HG02938 (cell line): ENCODE results near the gene CEP128.

ENCODE experiments used
- ATAC-seq: cut with Tn5 transposase; IDR thresholded peaks from one replicate; pipeline ENCODE4 v1.9.1; 2021; ENCODE audit warnings: mild to moderate bottlenecking, moderate library complexity; ENCODE audit not compliant: unreplicated experiment

Gene CEP128

GRCh38 chr14:80906336-80906735 lies 35.2 kb downstream of the CEP128 start:
- ATAC-seq, result no peak

DNA sequence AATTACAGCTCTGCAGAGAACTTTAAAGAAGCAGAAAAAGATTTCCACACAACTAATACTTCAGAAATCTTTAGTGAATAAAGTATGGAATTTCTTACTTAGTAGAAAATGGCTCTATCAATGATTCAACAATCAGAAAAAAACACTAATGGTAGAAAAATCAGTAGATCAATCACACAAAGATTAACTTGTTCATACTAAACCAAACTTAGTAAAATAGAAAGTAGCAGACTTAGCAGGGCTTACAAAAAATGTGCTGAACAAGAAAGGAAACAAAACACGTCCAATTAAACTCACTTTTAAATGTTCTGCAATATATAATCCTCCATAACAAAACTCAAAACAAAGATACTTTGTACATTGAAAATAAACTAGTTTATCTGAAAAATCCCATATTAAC lies 38.9 kb downstream of the CEP128 start:
- ATAC-seq, result no peak

GRCh38 chr14:80901822-80902221 lies 39.7 kb downstream of the CEP128 start:
- no peak for ATAC-seq

- no peak for ATAC-seq
Measured at GRCh38 chr14:80901260-80901659, 40.3 kb downstream of the CEP128 start.

- no peak for ATAC-seq
Measured at GRCh38 chr14:80872645-80873044, 68.9 kb downstream of the CEP128 start.

GRCh38 chr14:80868260-80868659 lies 73.3 kb downstream of the CEP128 start:
- no peak for ATAC-seq

DNA sequence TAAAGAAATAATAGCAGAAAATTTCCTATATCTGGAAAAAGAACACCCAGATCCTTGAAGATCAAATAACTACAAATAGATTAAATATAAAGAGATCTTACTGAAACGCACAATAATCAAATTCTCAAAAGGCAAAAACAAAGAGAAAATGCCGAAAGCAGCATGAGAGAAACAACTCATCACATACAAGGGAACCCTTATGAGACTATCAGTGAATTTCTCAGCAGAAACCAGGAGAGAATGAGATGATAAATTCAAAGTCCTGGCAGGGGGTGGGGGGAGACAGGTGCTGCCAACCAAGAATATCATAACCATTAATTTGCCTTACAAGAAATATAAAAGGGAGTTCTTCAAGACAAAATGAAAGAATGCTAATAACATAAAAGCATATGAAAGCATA lies 73.7 kb downstream of the CEP128 start:
- ATAC-seq, result no peak

DNA sequence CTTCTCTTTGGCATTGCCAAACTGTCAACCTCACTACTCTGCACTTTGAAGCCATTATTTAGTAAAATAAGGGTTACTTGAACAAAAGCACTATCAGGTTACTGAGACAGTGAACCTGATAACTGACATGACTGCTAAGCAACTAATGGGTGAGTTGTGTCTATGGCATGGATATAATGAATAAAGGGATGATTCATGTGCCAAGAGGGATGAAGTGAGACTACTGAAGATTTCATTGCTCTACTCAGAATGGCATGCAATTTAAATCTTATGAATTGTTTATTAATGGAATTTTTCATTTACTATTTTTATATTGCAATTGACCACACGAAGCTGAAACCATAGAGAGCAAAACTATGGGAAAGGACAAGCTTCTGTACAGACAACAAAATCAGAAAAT lies 74.4 kb downstream of the CEP128 start:
- ATAC-seq, result no peak

- ATAC-seq, result no peak
Measured at GRCh38 chr14:80865565-80865964, 76.0 kb downstream of the CEP128 start.

DNA sequence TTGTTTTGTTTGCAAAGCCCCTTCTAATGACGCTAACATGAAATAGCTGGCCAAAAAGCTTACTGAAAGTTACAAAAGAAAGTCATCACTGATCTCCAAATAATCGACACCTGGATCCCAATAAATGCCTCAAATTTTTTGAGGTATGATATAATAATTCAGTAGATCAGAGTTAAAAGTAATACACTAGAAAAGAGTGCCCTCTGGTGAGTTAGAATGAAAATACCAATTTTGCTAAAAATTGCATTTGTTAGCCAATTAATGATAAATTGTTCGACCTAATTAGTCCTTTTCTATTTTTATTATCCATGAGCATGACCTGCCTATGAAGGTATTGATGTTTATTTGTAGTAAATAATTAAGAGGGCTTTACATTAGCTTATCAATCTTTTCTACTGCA lies 78.6 kb downstream of the CEP128 start:
- ATAC-seq, result no peak

DNA sequence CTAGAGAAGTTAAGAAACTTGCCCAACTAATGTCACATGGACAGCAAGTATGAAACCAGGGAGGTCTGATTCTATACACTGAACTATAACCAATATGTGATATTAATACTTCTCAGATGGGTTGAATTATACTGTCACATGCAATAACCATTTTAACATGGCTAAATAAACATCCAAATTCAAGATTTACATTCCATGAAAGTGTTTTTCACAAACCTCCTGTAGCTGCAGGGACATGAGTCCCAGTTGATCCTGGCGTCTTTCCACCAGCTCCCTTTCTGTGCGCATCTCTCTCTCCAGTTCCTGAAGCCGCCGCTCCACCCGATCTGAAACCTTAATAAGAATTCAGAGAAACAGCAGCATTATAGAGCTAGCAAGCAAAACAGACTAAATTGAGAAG lies 79.0 kb downstream of the CEP128 start:
- ATAC-seq, result no peak

GRCh38 chr14:80850197-80850814 lies 91.2 kb downstream of the CEP128 start:
- peak; percentile 78 for ATAC-seq

DNA sequence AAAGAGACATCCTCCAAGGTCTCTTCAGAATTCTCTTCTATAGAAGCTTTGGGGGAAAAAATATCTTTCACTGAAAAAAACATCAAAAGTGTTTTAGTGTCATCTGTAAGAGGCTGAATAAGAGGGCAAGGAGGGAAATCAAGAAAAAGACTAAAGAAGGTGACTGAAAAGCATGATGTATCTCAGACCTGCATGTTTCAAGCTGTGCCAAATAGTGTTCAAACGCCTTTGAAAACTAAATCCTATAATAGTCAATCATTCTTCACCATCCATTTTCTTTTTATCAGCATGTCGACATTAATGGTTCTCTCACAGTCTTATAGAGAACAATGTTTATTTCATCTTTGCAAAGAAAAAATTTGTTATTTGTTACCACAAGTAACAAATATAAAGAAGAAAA lies 94.5 kb downstream of the CEP128 start:
- no peak for ATAC-seq

DNA sequence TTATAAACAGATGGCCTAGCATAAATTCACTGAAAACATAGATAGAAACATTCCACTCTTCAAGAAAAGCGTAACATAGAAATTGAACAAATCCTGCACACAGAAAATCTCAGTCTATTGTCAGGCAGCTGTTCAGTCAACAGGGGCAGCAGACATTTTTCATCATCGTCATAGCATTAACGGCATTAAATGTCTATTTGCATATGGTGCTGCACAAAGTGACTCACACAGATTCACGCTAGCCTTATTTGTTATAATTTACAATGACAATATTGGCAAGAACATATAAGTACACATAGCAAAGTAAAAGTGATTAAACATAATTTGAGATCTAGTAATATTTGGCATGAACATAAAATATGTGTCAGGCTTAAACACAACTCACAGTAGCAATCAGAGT lies 95.7 kb downstream of the CEP128 start:
- no peak for ATAC-seq

GRCh38 chr14:80844872-80845271 lies 96.7 kb downstream of the CEP128 start:
- no peak for ATAC-seq

DNA sequence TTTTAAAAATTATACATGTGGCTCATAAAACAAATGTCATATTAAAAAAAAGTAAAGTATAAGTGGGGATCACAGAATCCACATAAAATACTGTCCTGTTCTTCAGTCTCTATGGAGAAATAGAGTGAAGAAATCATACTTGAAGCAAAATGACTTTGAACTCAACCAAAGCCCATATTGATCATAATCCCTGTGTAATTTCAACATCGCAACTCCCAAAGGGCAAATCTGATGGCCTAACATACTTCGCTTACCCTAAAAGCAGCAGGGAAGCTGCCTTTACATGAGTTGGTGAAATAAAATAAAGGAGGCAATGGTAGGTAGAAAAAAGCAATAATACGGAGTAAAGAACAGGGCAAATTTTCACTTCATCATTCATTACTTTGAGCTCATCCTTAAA lies 101.8 kb downstream of the CEP128 start:
- no peak for ATAC-seq

GRCh38 chr14:80809663-80810062 lies 131.9 kb downstream of the CEP128 start:
- no peak for ATAC-seq

GRCh38 chr14:80805136-80805535 lies 136.4 kb downstream of the CEP128 start:
- no peak for ATAC-seq

DNA sequence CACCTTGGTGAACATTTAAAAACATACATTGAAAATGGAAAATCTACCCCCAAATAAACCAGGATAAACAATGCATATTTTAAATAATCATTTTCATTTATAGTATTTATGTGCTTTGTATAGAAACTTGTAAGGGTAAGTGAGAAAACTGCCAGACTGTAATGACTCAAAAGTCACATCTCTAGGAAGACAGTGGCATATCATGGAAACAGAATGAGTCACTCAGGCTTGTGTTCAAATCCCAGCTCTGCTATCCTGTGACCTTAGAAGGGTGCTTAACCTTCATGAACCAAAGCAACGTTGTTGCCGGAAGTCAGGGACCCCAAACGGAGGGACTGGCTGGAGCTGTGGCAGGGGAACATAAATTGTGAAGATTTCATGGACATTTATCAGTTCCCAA lies 142.7 kb downstream of the CEP128 start:
- ATAC-seq, result no peak

GRCh38 chr14:80798211-80798610 lies 143.3 kb downstream of the CEP128 start:
- ATAC-seq, result no peak

DNA sequence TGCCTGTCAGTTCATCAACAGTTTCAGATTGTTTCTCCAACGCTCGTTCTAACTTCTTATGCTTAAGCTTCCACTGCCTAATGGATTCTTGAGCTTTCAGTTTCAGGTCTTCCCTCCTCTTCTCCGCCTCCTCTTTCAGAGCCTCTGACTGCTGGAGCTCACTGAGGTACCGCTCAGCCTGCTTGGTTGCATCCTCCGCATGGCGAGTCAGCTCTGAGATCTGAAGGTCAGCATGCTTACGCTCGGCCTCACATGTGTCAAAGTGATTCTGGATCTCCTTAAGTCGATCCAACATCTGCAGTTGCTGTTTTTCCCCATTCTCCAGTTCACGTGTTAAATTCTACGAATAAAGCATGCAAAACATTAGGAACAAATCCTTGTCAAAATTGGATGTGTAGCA lies 148.8 kb downstream of the CEP128 start:
- no peak for ATAC-seq

GRCh38 chr14:80787876-80788275 lies 153.7 kb downstream of the CEP128 start:
- ATAC-seq, result no peak

DNA sequence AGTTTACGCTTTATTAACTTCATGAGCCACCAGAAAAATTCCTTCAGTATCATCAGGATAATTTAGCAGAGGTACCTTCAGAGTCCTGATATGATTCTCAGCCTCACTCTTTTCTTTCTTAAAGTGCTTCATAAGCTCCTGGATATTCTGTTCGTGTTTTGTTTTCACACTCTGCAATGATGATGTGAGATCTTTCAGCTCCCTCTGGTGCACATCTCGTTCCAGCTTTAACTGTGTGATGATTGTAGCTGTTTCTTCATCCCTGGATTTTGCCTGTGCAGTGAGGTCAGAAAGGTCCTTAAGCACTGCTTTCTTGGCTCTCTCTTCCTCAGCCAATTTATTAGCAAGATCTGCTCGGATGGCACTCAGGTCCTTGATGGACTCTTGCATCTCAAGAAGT lies 156.7 kb downstream of the CEP128 start:
- no peak for ATAC-seq

DNA sequence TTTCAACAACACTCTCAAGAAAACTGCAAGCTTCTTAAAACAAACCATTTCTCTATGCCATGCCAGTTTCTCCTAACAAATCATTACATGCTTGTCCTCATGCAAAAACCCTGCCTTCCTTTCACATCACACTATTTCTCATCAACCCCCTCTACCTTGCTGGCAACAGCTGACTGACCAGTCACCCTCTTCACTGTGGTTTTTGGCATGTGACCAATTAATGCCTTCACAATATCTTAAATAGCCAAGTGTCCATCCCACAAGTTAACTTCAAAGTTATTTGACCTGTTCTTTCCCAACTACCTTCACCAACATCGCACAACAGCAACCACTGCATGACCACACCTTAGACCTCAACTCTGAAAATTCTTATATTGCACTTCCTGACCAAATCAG lies 159.6 kb downstream of the CEP128 start:
- no peak for ATAC-seq
